ENCODE data around the gene B4GALNT2.

- no peak for TF ChIP-seq POLR2AphosphoS5 (IDR thresholded peaks at IDR 0.05; ENCODE audit: low read depth, low read length)
- no peak for TF ChIP-seq POLR2A (IDR thresholded peaks at IDR 0.05; ENCODE audit: low read depth, low read length)
- TF ChIP-seq TAF1 (IDR thresholded peaks at IDR 0.05; ENCODE audit: low read depth, low read length) = no peak
- no peak for TF ChIP-seq POU2F2 (IDR thresholded peaks at IDR 0.05; ENCODE audit: low read depth, low read length)
- TF ChIP-seq SPI1 (IDR thresholded peaks at IDR 0.05; ENCODE audit: low read depth, low read length) = no peak
- no peak for TF ChIP-seq PAX5 (IDR thresholded peaks at IDR 0.05; ENCODE audit: insufficient read depth, low read length, severe bottlenecking)
These were observed 19.4 kb downstream of the B4GALNT2 start for GRCh38 chr17:49151996-49152395.
